HG03565 (cell line): ENCODE results near the gene ADAM33.

ENCODE experiments used
- ATAC-seq: cut with Tn5 transposase; IDR thresholded peaks from one replicate; pipeline ENCODE4 v1.9.1; 2021; ENCODE audit warnings: mild to moderate bottlenecking, moderate library complexity; ENCODE audit not compliant: unreplicated experiment

ADAM33 gene

DNA sequence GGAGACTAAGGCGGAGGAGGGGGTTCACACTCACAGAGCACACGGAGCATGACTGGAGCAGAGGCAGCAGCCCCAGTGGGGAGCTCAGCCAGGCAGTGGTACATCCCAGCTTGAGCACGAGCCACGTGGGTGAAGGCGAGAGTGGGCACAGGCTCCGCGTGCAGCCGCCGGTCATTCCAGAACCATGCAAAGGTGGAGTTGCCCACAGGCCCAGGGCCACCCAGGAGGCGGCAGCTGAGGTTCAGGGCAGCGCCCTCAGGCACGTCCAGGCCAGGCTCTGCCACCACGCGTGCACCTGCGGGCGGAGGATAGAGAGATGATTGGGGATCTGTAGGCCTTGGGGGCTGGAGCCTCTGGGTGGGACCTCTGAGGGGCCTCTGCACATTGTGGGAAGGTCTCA, 9.5 kb upstream of the ADAM33 start:
- no peak for ATAC-seq

DNA sequence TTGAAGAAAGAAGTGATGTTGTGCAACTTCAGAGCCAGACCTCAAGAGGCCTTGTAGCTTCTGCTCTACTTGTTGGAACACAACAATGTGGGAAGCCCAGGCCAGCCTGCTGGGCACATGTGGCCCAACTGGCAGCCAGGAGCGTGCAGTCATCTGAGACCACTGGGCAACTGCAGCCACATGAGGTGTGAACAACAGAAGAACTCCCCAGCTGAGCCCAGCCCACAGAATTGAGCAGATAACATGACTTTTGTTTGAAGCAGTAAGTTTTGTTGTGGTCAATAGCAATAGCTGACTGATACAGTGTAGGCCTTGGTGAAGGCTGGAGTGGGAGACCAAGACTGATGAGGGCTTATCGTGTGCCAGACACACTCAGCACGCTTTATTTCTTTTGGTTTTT, 8.6 kb upstream of the ADAM33 start:
- ATAC-seq: no peak

DNA sequence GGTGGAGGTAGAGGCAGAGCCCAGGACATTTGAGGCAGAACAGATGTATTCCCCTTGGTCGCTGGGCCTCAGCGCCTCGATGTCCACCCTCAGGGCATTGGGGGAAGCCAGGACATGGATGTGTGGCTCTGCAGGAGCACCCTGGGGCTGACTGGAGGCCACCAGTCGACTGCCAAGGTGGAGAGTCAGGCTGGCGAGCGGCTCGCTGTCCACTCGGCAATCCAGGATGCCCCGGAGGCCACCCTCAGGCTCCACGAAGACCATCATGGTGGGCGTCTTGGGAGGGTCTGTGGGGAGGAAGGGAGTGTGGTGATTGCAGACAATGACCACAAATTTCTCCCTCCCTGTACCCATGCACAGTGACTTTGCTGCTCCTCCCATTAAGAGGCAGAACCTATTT, 8.2 kb upstream of the ADAM33 start:
- no peak for ATAC-seq

DNA sequence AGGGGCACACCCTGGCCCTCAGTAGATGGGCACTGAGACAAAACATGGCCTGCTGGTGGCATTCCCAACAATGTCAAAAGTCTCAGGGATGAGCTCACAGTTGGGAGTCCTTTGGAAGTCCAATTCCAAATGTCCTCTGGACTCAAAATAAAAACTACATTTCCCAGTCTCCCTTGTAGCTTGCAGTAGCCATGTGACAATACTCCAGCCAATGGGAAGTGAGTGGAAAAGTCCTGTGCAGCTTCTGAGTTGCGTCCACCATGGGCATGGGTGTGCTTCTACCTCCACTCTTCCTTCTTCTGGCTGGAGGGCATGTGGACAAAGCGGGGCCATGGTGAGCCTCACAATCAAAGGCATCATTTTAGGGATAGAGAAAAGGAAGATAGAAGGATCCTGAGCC, 5.8 kb upstream of the ADAM33 start:
- no peak for ATAC-seq

DNA sequence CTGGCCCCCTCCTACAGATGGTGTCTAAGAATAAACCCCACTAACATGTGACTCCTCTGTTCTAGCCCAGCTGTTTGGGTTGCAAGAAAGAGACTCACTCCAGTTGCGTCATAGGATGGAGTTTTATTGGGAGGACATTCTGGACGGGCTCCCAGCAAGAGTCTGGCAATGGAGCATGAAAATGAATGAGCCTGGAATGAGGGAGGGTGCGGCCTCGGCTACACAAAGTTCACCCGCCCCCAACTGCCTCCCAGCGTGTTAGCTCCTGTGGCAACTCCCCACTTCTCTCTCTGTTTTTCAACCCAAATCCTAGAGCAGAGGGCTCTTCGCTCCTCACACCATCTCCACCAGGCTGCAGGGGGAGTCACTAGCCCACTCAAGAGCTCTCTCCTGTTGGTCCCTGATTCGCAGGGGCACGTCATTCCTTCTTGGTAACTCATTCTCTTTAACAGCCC, 5.1 kb upstream of the ADAM33 start:
- no peak for ATAC-seq

DNA sequence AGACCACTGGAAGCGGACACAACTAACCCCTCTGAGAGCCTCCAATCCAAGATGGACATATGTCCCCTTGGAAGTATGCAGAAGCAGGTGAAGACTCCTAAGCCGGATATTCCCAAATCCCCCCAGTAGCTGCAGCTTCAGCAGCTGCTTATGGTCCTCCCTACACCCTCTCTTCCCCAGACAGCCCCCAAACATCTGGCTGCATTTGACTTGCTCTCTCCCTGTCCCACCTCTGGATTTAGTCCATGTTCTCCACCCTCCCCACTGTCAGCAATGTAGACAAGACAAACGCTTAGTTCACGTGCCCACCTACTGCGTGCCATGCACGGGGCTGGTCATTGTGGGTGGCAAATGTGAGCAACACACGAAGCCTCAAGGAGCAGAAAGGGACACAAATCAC, 4.6 kb upstream of the ADAM33 start:
- ATAC-seq: no peak

DNA sequence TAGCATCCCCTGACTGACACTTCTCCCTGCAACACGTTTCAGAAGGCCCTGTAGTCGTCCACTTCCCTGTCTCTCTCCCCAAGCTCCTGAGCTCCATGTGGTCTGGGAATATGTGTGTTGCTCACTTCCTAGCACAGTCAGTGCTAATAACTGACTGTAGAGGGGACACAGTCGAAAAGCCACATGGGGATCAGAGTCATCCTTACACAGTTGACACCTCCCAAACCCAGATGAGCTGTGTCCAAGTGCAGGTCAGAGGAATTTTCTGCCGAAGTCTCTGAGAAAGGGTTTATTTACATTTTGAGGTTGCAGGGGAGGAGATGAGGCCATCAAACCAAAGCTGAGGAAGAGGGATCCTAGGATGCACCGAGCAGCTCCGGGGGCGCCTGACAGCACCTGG, 3.5 kb upstream of the ADAM33 start:
- ATAC-seq: no peak

DNA sequence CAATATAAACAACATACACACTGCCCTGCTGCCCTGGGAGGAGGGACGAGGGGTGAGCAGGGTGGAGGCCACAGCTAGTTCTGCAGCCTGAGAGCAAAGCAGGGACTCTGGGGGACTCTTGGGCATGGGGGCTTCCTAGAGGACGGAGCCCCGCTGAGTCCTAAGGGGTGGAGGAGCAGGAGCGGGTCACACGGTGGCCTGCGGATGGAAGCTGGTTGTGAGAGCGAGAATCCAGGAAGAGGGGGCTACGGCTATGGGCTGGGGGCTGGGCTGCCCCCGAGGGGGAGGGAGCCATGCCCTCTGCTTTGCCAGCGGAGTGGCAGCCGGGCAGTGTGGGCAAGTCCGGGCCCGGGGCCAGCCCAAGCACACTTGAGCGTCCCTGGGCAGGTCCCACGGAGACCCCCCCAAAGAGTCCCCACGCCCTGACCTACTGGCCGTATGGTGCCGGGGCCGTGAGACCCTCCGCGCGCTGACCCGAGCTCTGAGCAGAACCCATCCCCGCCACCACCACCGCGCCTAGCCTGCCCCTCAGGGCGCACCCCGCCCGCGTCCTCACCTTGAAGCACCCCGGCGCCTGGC, 369 bp downstream of the ADAM33 start:
- ATAC-seq: no peak

DNA sequence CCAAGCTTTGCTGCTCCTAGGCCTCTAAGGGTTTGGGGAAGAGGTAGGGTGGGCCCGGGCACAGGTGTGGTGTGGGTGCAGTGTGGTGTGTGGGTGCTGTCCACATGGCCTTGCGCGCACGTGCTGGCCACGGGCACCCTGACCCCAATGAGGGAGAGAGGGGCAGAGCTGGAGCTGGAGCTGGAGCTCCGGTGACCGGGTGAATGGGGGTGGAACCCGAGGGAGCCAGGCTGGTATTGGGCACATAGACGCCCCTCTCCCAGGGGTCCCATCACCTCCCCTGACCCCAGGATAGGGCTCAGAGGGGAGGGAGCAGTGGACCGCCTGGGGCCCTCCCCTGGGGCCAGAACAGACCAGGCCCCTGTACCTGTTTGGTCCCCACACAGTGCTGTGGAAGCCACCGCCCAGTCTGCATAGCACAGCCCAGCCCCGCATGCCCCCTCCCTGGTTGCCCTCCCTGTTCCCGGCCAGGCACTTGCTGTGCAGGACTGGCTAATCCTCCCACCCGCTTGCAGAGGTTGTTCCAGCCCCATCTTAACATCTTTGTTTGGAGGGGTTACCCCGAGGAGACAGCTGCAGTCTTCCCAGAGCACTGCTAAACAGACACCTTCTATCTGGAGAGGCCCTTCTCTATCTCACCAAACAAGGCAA, 984 bp downstream of the ADAM33 start:
- no peak for ATAC-seq

DNA sequence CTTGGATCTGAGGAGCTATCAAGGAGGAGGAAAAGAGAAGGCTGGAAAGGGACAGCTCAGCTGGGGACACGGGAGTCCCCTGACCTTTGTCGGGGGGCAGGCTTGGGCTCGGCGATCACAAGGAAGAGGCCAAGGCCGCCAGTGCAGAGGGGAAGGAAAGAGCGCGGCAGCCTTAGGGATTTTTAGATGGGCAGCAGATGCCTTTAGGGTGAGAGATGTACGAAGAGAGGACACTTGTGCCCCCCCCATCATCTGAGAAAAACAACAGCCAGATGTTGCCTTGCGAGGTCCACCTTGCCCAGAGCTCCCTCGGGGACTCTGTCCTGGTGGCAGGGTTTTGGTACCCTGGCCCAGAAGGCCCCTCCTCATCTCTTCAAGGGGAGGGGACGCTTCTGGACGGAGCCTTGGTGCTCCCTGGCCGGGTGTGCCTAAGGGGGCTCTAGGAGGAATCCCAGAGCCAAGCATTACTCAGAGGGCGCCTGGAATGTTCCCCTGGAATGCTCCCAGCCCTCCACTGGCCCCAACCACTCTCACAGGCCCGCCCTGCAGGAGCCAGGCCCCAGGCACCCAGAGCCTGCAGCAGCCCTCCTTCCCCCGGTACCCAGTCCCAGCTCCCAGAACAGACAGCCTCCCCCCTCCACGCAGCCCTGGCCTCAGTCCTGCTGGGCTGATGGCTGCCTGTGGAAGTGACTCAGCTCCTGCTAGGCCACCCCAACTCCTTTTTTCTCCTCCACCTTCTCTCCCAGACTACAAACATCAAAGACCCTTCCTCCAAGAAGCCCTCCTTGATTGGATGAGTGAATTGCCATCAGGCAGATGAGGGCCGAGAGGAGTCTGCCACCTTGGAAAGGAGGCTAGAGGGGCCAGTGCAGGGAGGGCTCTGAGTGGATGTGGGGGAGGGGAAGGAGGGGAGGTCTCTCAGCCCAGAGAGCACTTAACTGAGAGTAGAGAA, 1.8 kb downstream of the ADAM33 start:
- ATAC-seq: no peak

DNA sequence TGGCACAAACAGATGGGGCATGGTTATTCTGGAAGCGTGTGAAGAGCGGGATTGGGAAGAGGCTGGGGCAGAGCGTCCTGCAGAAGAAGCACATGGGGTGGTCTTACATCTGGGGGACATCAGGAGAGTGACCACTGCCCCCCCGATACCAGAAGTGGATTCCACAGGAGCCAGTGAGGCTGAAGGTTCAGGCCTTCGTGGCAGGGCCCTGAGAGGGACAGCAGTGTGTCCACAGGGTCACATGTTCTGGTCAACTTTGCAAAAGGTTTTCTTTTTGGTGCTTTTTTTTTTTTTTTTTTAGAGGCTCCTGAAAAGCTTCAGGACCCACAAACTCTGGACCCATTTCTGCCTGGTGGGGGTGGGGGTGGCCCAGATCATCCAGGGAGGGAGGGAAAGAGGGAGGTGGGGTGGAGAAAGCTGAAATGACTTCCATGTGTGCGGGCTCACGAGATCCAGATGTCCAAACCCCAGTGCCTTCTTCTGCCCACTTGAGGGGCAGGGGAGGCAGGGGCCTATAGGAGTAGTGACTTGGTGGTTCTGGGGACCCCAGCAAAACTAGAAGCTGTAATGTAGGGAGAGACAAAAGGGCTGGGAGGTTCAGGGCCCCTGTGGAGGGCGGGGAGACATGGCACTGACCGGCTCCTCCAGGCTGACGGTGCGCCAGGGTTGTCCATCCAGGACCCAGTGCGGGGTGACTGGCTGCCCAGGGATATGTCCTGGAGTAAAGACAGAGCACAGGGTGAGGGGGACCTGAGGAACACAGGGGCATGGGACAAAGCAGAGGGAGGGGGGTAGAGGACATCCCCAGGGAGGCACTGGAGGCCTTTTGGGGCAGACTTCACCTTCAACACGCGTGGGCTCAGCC, 2.7 kb downstream of the ADAM33 start:
- ATAC-seq: no peak

DNA sequence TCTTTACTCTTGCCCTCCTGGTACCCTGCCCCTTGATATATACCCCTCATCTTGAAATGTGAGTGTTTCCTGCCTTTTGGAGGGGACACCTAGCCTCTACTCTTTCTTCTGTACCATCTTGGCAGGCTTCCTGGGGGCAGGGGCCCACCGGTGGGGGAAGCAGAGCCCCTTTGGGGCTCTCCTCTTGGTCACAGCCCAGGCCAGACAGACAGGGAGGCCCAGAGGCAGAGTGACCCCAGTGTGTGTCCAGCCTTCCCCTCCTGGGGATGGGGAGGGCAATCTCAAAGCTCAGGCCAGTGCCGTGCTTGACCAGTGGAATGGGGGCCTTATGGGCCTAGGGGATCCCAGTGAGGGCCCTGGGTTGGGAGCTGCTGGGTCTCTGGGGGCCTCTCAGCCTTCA, 3.6 kb downstream of the ADAM33 start:
- no peak for ATAC-seq

DNA sequence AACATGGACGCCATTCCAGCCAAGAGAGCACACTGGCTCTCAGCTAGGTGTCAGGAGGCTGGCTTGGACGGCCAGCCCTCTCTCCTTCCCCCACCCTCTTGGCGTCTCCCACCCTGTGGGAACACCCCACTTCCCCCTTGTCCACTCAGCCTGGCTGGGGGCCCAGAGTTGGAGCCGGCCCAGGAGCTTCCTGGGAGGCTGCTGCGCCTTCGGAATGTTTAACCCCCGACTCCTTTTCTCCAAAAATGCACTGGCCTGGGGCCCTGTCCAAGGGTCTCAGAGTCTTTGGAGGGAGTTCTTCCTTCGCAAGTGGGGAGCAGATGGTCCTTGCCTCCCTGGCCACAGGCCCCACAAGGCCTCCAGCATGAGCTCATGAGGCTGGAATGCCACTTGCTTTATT, 4.1 kb downstream of the ADAM33 start:
- no peak for ATAC-seq

DNA sequence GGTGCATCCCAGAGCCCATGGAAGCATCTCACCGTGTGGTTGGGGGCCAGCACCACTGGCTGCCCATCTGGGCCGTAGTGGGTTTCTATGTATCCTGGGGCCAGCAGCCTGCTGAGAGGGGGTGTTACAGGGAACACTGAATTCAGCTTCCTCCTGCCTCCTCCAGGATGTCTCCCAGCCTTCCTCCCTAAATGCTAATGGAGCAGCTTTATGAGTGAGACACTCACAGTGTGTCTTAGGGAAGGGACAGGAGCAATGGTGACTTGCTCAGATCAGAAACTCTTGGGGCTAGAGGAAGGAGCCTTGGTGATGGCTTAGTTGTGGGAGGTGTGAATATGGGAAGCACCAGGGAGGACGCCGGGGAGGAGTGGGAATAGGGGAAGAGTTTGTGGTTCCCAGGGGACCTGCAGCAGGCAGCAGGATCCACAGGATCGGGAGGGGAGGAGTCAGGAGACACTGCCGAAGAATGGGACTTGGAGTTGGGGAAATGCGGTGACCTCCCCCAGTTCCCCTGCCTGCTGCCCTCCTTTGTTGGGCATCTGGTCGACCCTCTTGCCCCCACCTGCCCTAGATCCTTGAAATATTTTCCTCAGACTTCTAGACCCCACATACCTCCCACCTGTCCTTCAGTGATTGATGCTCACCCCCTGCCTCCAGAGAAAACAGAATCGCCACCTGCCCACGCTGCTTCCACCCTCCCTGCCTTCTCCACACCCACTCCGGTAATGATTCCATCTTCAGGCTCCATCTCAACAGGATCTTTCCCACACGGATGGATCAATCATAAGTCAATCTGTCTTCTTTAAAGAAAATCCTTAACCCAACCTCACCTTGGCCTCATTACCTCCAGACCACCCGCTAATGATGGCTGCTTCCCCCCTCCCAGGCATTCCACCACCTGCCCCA, 6.6 kb downstream of the ADAM33 start:
- no peak for ATAC-seq

DNA sequence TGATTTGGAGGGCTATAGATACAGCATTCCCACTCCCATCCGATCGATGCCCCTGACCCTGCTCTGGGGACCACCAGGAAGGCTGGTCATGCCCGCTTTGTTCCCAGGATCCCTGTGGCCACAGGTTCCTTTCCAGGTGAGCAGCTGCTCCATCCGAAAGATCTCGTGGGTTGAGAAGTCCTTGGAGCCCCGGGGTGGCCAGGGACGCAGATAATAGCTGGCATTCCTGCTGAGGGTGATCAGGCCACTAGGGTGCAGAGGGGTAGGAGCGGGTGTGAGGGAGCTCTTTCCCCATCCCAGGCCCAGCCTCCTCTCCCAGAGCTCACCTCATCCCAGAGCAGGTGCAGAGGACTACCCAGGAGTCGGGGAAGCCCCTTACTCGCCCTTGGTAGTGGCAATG, 7.4 kb downstream of the ADAM33 start:
- ATAC-seq: no peak

DNA sequence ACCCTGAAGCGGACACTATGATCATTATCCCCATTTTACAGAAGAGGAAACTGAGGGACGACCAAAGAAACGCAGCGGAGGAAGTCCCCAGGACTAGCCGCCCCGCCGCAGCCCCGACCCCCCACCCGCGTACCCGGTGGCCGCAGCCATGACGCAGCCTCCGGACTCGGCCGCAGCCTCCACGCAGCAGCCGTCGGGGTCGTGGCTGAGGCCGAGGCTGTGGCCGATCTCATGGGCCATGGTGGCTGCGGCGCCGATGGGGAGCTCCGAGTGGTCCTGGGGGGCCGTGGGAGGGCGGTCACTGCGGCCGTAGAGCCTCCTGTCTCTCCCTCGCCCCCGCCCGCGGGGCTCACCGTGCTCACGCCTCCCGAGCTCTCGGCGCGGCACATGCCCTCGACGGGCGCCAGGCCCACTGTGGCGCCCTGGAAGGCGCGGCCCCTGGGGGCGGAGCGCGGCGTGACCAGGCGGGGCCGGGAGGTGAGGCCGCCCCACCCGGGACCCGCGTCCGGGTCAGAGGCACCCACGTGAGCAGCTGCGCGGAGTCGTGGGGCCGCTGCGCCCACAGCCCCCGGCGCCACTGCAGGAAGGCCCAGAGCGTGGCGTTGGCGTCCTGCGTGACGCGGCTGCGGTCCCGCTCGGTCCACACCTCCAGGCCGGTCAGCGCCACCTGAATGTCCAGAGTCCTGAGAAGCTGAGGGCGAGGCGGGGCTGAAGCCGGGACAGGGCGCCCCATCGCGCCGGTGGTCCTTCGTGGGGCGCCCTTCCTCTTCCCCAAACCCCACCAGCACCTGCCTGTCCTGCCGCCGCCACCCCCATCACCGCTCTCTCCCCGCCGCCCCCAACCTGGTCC, 8.4 kb downstream of the ADAM33 start:
- no peak for ATAC-seq

DNA sequence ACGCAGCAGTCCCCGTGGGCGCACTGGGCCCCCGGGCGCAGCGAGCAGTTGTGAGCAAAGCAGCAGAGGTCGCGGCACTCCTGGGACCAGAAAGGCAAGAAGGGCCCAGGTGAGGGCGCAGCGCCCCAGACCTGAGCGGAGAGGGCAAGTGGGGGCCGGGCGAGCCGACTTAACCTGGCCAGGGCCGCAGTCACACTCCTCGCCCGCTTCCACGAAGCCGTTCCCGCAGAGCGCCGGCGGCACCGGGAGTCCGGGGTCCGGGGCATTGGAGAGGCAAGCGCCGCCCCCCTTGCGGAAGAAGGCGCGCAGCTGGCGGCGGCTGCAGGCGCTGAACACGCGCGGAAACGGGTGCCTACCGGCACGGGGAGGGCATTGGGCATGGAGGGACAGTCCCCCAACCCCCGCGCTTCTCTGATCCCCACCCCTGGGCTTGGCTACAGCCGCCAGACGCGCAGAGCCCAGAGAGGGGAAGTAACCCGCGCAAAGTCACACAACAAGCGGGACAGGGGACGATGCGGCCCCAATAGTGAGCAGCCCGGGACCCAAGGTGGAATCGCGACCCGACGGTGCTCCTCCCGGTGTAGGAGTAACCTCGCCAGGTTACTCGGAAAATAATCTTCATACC, 9.2 kb downstream of the ADAM33 start:
- ATAC-seq: no peak

DNA sequence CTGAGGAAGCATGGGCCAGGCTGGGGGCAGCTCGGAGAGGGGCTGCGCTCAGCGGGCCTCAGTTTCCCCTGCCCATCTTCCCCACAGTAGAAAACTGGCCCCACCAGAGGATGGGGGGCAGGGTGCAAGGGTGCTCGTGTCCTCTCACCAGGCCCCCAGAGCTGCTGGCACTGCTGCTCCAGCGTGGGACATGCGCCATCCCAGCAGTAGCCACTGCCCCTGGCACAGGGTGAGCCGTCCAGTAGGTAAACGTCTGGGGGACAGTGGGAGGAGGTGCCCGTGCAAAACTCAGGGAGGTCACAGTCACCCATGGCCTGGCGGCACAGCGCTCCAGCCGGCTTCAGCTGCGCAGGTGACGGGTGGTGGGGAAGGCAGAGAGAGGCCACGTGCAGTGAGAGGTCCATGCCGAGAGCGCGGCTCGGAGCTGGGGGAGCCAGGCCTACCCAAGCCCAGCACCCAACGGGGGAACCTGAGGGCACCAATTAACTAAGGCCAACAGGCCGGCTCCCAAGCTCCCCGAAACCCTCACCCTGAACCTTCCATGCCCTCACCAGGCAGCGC, 9.7 kb downstream of the ADAM33 start:
- no peak for ATAC-seq
